GM12878 (cell line): ENCODE measurements around the gene GUCA2A. TPM values are rescaled to one million over a fixed set of nuclear protein-coding genes. Genes with fewer than 3 reads are reported as not detected.

Source experiments
- ATF7 ChIP-seq: fragments of 450-650 bp; IDR thresholded peaks from 2 replicates; pipeline ENCODE4 v1.6.1; 2016; ENCODE audit warnings: low read depth, mild to moderate bottlenecking
- CBX3 ChIP-seq: fragments of 200-600 bp; sonication (generic); IDR thresholded peaks from 2 replicates; pipeline ENCODE4 v1.6.1; 2016; ENCODE audit warnings: low read depth, borderline replicate concordance
- EED ChIP-seq: sonication (generic); IDR thresholded peaks from 2 replicates; pipeline ENCODE4 v1.6.1; 2016; ENCODE audit warnings: antibody characterized with exemption, low read depth
- JUNB ChIP-seq: IDR thresholded peaks from 2 replicates; pipeline ENCODE4 v1.6.1; 2016; ENCODE audit warnings: antibody characterized with exemption, mild to moderate bottlenecking
- MYC ChIP-seq: IDR thresholded peaks from 2 replicates; pipeline ENCODE4 v1.6.1; 2011; ENCODE audit warnings: mild to moderate bottlenecking, low read length, moderate library complexity, inconsistent platforms; ENCODE audit not compliant: insufficient read depth, insufficient replicate concordance, insufficient read length, severe bottlenecking
- NFXL1 ChIP-seq: fragments of 450-650 bp; IDR thresholded peaks from 2 replicates; pipeline ENCODE4 v1.6.1; 2017; ENCODE audit warnings: antibody characterized with exemption, mild to moderate bottlenecking, borderline replicate concordance
- PAX5 ChIP-seq: IDR thresholded peaks from 2 replicates; pipeline ENCODE4 v1.6.1; 2011; ENCODE audit warnings: low read depth, low read length, borderline replicate concordance
- RAD21 ChIP-seq: IDR thresholded peaks from 2 replicates; pipeline ENCODE4 v1.6.1; 2011; ENCODE audit warnings: mild to moderate bottlenecking, low read depth, low read length, moderate library complexity; ENCODE audit not compliant: insufficient read depth
- RAD51 ChIP-seq: fragments of 450-650 bp; IDR thresholded peaks from 2 replicates; pipeline ENCODE4 v1.6.1; 2016; ENCODE audit warnings: moderate library complexity, mild to moderate bottlenecking, inconsistent platforms
- SMC3 ChIP-seq: IDR thresholded peaks from 2 replicates; pipeline ENCODE4 v1.6.1; 2011; ENCODE audit warnings: low read length, improper control_type of control experiment, borderline replicate concordance
- SPI1 ChIP-seq: IDR thresholded peaks from 2 replicates; pipeline ENCODE4 v1.6.1; 2011; ENCODE audit warnings: low read depth, mild to moderate bottlenecking, low read length, moderate library complexity, borderline replicate concordance; ENCODE audit not compliant: insufficient read depth
- TBL1XR1 ChIP-seq: IDR thresholded peaks from 2 replicates; pipeline ENCODE4 v1.6.1; 2012; ENCODE audit warnings: low read depth, low read length, improper control_type of control experiment
- polyA plus RNA-seq, 11 experiments: library from polyadenylated mRNA; depleted of rRNA in 4 of 11; unstranded in 6 of 11; stranded (reverse) in 5 of 11; fragments of >200 nt; fragmentation: Nextera tagmentation in 4 of 11; fragmentation: Illumina TruSeq in 1 of 11; extraction: Ambion mirVana in 4 of 11; extraction: Trizol in 1 of 11; gene quantifications; 1 replicate in 1 of 11; 2 replicates in 10 of 11; pipeline versions ENCODE4 v1.2.1 to v1.2.3, GENCODE V29; 2011 to 2016; ENCODE audit warnings: inconsistent platforms in 2 of 11, missing spikeins in 2 of 11, low read depth in 1 of 11
- total RNA-seq, 4 experiments: library from RNA; depleted of rRNA in 3 of 4; stranded (reverse); fragments of >200 nt in 3 of 4; fragmentation: Illumina TruSeq in 1 of 4; extraction: Trizol in 1 of 4; gene quantifications; 2 replicates each; pipeline versions ENCODE4 v1.2.1 to v1.2.3, GENCODE V29; 2013 to 2021
- TF ChIP-seq, protein P1 (sequence below): IDR thresholded peaks from 2 replicates; pipeline ENCODE4 v1.6.1; 2011; ENCODE audit warnings: mild to moderate bottlenecking, low read depth, low read length, moderate library complexity; ENCODE audit not compliant: insufficient replicate concordance
- TF ChIP-seq, protein P2 (sequence below): fragments of 450-650 bp; conservative IDR thresholded peaks from 2 replicates; pipeline ENCODE4 v1.6.1; 2017; ENCODE audit warnings: mild to moderate bottlenecking, moderate library complexity

Gene GUCA2A
- total and polyA plus RNA-seq, 10 of the 15 experiments (the other 5 are each of a cell fraction or from before 2014, with no cell fraction given) = not detected

DNA sequence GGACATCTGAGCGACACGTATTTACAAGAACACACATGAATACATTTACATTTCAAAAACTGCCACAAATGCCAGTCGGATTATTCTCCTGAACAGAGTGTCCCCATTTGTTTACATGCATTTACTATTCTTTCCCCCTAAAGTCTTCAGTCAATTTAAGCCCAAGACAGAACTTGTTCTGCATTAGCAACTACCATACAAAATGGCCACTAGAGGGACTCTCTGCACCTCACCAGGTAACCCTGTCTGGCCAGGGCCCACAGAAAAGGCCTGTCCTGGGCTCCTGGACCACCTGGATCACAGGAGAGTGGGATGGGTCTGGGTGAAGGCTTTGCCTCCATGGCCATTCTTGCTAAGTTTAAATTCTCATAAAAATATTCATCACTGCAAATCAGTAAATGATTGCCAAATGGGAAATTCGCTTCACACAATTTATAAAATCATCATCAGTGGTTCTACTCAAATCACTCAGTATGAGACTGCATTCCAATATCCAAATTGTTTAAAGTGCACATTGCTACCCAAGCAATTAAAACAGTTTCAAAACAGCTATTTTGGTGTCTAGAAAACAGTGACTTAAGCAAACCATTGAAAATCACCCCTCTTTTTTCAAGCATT lies 12.5 kb upstream of the GUCA2A start (continued):
- TF ChIP-seq SPI1 = no peak
- peak; percentile 81 for TF ChIP-seq RAD21
- TF ChIP-seq JUNB = no peak
- TF ChIP-seq, protein P1, sequence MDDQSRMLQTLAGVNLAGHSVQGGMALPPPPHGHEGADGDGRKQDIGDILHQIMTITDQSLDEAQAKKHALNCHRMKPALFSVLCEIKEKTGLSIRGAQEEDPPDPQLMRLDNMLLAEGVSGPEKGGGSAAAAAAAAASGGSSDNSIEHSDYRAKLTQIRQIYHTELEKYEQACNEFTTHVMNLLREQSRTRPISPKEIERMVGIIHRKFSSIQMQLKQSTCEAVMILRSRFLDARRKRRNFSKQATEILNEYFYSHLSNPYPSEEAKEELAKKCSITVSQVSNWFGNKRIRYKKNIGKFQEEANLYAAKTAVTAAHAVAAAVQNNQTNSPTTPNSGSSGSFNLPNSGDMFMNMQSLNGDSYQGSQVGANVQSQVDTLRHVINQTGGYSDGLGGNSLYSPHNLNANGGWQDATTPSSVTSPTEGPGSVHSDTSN = no peak
- TF ChIP-seq EED = no peak
- no peak for TF ChIP-seq PAX5
- no peak for TF ChIP-seq TBL1XR1
- no peak for TF ChIP-seq ATF7
- no peak for TF ChIP-seq NFXL1
- TF ChIP-seq SMC3 = peak; percentile 66
- TF ChIP-seq, protein P2, sequence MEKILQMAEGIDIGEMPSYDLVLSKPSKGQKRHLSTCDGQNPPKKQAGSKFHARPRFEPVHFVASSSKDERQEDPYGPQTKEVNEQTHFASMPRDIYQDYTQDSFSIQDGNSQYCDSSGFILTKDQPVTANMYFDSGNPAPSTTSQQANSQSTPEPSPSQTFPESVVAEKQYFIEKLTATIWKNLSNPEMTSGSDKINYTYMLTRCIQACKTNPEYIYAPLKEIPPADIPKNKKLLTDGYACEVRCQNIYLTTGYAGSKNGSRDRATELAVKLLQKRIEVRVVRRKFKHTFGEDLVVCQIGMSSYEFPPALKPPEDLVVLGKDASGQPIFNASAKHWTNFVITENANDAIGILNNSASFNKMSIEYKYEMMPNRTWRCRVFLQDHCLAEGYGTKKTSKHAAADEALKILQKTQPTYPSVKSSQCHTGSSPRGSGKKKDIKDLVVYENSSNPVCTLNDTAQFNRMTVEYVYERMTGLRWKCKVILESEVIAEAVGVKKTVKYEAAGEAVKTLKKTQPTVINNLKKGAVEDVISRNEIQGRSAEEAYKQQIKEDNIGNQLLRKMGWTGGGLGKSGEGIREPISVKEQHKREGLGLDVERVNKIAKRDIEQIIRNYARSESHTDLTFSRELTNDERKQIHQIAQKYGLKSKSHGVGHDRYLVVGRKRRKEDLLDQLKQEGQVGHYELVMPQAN = no peak
- no peak for TF ChIP-seq CBX3
- TF ChIP-seq RAD51 = no peak
- no peak for TF ChIP-seq MYC
